ENCODE data around the gene CADPS. TPM values are rescaled to one million over a fixed set of nuclear protein-coding genes. Genes with fewer than 3 reads are reported as not detected.

Gene CADPS
- total RNA-seq, 1 donor from 2014 or later: not detected

DNA sequence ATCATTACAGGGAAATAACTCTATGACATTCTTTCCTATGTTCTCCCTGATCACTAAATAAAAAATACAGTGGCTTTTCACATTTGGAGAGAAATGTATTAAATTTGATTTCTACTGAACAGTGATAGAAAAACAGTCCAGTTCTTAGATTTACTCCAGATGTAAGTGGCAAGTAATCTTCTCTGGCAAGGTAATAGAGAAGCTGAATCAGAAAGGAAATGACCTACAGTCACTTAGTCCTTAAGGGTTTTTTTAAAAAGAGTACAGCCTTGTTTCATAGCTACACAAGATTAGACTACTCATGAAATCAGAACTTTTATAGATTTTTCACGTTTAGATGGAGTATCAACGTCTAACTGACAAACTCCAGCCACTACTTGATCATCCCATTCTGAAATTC, 236.9 kb downstream of the CADPS start:
- no peak for DNase-seq (ENCODE audit: low read depth in 2 of 2)

DNA sequence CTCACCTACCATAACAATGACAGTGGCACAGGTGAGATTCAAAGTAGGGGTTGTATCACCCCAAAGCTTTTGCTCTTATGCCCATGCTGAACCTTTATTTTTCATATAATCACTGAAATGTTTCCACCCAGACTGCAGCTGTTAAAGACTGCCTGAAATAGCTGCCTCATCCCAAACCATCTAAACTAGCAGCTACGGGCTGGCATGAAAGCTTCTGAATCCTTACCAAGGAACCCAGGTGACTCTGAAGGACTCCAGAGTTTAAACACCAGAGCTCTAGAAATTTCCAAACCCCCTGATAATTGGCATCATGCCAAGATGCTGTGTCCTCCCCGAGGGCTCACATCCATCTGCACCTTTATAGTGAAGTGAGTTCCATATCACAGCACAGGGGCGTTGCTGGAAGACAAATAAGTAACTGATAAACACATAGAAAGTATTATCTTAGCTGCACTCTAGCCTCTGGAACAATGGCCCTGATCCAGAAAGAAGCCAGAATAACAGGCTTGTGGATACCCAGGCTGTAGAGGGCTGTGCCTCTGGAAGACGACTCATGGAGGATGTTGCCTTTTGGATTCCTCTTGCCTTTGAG, 238.9 kb downstream of the CADPS start:
- DNase-seq (ENCODE audit: low read depth in 2 of 2): no peak

DNA sequence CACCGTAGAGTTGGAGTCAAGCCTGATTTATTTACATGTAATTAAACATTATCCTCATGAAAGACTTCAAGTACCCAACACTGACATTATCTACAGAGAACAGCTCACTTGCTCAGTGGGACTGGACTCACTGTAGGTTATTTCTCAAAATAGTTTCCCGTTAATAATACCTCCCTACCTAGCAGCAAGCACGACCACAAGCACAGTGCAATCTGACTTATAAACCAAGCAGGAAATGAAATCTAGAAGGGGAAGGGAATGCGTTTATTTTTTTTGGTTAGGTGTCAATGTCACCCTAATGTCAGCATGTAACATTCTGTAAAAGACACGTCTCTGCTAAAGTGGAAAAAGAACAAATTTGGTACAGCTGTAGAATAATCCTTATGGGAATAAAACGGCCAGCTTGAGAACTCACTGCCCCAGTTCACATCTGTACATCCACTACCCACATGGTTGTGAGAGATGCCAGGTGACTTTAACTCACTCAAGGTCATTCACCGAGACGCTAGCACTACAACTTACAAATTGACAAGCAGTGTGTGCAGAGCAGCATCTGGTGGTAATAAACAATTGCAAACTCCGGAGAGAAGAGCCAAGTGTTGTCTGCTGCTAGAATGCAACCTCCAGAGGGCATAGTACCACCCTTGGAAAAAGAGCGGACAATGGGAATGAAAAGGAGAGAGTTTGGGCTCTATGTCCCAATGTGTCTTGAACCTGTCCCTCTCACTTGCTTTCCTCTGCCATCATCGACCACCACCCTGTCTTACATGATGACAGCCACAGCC, 242.5 kb downstream of the CADPS start:
- DNase-seq (ENCODE audit: low read depth in 2 of 2): no peak

DNA sequence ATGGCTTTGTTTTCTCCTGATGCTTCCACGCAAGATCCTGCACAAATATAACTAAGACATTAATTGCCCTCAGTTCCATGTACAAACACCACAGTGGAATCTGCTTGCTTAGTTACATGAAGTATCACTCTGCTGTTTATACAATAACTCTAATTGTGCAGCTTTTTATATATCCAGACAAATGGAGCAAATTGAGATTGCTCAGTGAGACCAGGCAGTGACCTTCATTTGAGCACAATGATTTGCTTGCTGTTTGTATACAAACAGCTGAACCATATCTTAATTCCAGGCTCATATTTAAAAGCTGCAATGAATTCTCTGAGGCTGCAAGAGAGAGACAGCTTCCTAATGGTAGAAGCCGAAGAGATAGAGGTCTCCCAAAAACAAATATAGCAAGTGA, 243.7 kb downstream of the CADPS start:
- DNase-seq (ENCODE audit: low read depth in 2 of 2): no peak

DNA sequence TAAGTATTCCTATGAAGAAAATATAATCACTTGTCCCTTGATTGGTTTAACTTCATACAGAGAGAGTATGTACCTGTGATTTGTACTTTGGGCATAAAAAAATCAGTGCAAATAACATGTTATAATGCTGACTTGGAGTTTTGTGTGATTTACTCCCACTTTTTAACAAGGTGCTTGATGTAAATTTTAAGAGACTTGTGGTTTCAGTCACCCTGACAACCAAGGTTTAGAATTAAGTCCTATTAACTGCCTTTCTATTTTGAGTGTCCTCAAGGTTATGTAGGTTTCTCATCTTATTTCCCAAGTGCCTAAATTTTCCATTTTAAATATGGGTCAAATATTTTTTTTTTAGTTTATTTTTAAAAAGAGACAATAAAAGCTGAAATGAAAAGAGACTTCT, 244.6 kb downstream of the CADPS start:
- no peak for DNase-seq (ENCODE audit: low read depth in 2 of 2)

DNA sequence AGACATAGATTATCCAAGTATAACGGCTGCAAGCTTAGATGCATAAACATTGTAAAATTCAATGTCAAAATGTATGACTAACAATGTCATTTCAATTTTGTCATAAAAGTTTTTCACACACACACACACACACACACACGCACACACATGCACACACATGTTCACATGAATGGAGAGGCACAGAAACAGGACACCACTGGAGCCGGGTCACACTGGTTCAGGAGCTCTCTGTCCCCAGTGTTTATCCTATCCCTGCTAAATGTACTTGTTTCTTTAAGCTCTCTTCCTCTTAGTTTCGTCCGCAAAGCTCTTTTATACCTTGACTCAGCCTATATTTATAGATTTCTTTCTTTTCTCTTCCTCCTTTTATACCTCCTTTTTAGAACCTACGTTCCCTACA, 249.9 kb downstream of the CADPS start:
- no peak for DNase-seq (ENCODE audit: low read depth in 2 of 2)

DNA sequence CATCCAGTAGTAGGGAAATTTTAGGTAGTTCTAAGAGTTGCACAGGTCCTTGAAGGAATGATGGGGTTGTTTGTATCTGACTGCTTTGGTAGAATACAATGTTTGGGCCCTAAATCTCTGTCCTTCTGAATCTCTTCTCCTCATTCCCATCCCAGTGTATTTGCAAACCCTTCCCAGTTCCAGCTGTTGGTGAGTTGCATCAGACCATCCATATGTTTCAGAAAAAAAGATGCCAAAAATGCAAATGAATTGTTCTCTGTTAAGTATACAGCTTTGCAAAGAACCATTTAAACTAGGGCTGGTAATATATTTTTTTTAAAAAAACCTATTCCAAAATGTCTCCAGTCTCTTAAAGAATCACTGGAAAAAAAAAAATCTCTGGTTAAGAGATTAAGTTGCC, 251.0 kb downstream of the CADPS start:
- DNase-seq (ENCODE audit: low read depth in 2 of 2): no peak

DNA sequence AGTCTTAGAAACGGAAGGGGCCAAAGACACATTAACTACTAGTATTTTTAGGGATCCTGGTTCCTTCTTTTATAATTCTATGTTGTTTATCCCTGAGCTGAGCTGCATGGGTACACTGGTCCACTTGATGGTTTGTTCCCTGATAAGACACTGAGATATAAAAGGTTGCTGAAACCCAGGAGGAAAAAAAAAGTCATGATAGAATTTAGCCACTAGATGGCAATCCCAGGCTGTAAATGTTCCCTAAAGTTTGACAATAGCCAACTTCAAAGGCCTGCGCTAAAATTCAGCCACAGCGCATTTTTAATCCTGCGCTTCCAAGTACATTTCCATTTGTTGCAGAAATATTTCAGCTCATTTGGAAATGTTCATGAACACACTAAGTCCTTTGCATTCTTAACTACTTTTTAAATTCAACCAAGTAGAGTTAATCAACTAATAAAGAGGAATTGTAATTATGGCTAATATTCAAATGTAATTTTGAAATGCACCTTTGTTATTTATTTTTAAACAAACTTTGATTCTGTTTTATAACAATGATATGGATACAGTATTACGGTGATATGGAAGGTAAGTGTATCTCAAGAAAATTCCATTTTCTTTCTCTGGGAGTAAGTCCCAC, 252.6 kb downstream of the CADPS start:
- peak; percentile 36 to 64 for DNase-seq (ENCODE audit: low read depth in 2 of 2)

DNA sequence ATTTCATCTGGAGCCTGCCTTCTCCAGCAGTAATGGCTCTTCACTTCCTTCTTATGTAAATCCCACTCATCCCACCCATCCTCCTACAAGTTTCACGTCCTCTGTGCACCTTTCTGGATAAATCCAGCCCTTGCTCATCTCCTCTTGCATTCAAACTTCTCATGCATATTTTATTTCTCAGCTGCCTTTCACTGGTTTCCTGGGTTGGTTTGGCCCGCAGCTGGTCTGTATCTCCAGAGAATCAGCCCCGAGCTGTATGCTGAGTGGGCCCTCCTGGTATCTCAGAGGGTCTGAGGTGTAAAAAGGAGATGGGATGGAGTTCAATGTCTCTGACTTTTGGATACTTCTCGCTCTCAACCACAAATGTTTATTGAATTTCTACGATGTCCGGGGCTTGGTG, 253.3 kb downstream of the CADPS start:
- no peak for DNase-seq (ENCODE audit: low read depth in 2 of 2)

DNA sequence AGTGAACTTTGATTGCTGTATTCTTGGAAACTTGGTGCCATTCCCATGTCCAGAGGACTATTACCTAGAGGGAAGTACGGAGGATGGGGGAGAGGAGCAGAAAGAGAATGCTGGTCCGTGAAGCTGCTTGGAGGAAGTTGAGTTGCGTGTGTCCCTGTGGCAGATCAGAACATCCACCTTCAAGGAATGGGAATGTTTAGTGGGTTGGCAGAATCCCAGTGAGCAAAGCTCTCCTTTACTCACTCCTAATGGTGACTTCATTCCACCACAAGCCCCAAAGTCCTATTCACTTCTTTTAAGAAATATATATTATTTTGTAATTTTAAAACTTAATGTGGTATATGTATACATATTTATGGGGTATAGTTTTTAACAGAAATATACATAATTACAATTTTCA, 254.0 kb downstream of the CADPS start:
- no peak for DNase-seq (ENCODE audit: low read depth in 2 of 2)

DNA sequence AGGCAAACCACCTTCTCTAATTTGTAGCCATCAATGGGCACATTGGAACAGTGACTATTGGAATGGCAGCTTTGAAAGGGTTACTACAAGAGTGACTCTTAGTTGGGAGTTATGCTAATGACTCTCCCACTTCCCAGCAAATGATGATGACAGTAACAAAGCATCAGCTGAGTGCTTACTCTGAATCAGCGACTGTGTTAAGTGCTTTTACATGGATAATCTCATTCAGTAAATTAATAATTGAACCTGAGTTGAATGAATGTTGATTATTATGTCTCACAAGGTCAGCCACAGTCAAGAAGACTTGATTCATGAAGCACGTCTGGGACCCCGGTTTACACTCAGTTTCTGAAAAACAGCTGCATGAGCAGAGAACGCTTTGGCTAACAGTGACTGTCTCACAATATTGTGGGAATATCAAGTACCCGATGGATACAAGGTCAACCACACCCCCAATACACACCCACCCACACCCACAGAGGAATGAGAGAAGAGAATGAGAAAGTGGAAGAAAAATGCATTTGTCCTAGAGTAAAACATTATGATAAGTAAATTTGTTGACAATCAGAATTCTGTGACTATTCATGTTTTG, 259.9 kb downstream of the CADPS start:
- no peak for DNase-seq (ENCODE audit: low read depth in 2 of 2)

DNA sequence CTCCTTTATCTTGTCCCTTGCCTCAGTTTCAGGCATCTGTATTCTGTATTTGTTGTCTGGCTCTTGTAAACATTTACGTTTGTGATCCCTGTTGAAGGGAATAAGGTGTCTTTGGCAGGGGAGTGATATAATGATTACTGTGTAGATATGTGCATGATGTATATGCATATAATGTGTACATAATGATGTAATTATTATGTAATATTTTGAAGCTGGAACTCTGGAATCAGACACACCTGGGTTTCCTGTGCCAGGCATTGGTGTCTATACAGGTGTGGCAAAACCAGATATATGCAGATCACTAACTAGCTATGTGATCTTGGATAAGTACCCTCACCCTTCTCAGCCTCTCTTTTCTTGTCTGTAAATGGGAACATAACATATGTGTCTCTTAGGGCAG, 260.7 kb downstream of the CADPS start:
- DNase-seq (ENCODE audit: low read depth in 2 of 2): no peak

DNA sequence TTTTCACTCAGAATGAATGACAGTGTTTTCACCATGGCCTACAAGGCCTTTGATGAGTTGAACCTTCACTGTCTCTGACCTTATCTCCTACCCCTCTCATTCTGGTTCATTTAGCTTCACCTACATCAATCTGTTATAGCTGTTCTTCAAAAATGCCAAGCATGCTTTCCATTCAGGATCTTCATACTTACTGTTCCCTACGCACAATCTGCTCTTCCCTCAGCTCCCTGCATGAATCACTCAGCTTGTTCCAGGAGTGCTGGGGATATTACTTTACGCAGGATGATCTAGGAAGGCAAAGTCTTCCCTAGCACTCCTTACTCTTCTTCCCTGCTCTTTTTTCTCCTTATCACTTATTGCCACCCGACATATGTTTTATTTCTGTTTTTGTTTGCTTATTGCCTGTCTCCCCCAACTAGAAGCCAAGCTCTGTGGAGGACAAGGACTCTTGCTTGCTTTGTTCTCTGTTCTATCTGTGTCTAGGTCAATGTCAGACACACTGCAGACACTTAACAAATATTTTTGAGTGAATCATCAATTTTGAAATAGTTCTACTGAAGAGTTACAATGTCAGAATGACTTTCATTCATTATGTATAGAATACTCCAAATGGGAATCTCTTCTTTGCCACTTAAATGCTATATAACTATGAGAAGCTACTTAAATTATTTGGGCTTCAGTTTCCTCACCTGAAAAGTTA, 263.5 kb downstream of the CADPS start:
- DNase-seq (ENCODE audit: low read depth in 2 of 2): no peak

DNA sequence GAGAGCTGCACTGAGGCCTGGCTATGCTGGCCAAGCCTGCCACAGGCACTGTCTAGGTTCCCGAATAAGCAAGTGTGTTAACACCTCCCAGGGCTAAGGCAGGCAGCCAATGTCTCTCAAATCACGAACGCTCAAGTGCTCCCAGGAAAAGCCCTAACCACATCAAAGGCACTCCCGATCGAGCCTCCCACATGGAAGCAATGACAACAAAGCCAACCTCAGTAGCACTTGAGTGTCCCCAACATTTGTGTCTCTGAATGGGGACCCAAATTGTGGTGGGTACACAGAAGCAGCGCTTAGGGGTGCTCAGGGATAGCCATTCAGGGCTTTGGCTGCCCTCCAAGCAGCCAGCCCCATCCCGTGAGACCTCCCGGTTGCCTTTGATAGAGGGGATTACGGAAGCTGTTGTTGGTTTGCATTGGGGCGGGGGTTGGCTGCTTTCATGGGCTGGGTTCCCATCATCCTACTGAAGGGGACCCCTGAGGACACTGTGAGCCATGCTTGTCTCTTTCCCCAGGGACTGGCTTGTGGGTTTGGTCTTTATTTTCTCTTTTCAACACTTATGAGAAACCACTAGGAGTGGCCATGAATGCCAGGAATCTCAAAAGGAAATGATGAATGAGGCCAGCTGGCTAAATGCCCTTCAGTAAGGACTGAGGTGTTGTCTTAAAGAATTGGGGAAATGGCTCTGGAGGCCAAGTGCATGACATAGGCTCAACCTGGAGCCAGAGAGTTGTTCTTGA, 267.8 kb downstream of the CADPS start:
- DNase-seq (ENCODE audit: low read depth in 2 of 2): peak in 1 of 2 donors; percentile 72

DNA sequence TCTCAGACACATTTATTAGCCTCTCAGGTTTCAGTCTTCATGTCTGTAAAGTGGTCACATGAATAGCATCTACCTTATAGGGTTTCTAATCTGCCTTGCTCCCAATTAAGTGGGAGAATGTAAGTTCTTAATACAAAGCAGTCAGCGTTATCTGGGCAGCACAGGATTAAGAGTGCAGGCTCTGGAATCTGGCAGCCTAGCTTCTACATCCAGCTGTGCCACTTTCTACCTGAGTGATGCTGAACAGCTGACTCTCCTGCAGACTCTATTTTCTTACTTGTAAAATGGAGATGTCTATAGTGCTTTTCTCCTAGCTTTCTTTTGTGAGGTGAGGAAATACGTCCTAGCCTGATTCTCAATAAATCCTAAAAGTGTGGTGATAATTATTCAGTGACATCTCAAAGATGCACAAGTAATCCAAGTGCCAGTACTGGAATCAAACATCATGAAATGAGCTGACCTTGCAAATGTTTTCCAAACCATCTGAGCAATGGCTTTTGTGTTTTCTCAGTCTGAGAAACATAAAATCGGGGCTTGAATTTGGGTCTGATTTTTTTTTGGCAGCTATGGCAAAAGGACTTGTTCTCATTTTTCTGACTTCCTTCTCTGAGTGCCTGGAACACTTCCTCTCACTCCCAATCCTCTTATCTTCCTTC, 269.7 kb downstream of the CADPS start:
- no peak for DNase-seq (ENCODE audit: low read depth in 2 of 2)

DNA sequence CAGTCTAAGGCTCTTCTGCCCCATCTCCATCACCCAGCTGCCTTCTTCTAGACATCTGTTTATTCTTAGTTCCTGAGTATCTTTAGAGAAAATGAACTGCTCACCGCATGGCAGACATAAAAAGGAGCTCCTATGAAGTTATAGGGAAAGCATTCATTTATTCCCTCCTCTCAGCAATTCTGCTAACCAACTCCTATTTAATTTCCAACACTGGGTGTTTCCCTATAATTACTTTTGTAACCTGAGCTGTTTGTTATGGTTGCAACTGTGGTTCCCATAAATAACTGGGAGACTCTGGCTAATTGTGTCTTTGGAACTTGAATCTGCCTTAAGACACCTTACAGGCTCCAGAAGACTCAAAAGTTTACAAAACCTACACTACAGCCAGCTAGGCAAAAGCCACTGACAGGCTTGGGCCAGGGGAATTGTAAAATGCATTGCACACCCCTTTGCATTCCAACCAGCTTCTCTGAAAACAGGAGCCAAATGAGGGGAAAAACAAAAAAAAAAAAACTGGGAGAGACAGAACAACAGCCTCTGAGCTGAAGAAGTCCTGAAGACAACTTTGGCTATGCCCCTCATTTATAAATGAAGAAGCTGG, 270.4 kb downstream of the CADPS start:
- no peak for DNase-seq (ENCODE audit: low read depth in 2 of 2)

DNA sequence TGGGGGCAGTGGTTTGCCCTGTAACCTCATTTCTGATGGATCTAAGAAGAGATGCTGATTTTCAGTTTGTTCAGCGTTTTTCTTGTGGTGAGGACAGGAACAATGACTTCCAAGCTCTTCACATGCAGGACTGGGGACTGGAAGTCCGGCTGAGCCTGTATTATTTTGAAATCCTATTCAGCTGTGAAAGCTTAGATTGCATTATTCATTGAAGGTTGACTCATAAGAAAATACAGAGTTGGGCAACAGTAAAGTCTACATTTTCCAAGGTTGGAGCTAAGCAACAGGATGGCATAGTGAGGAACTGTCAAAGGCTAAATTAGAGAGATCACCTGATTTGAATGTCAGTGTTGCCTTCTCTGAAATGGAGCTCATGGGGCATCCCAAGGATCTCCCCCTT, 270.9 kb downstream of the CADPS start:
- DNase-seq (ENCODE audit: low read depth in 2 of 2): peak in 1 of 2 donors; percentile 60

DNA sequence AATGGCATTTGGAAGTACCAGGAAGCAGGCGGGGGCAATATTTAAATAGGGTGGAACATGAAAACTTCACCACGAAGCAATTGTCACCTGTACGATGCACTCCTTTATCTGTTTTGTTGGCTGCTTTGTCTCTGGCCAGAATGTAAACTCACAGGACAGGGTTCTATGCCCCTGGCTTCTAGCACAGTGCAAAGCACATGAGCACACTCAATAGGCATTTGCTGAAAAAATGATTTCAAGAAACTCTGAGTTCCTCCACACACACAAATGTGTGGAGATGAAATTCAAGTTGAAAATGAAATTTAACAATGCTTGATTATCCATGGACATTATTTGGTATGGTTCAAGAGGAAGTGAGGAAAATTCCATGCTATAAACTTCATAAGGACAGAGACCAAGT, 272.2 kb downstream of the CADPS start:
- no peak for DNase-seq (ENCODE audit: low read depth in 2 of 2)

DNA sequence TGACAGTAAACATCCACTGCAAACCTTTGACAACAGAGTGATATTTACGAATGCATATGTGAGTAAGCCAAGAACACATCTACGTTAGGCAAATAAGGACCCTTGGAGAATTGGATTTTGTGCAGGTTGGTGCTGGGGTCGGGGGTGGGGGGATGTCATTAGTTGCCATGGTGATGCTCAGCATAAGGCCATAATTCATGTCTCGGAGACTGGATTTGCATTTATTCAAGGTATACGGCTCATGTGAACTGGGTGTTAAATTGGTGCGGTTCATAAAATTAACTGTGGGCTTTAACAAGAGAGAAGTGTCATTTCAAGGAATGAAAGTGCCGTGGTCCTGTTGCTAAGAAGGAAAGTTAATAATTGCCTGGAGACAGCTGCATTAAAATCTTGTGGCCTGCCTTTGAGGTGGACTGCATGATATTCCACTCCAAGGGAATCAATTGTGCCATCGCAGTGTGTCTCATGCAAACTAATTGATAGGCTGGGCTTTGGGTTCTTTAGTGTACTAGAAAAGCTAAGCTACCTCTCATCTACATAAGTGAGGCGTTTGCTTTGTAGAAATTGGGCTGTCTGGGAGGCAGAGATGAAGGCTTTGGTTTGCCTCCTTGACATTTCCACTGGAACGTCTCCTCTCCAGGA, 273.0 kb downstream of the CADPS start:
- no peak for DNase-seq (ENCODE audit: low read depth in 2 of 2)
